ENCODE data around the gene MKI67.

MKI67 gene

DNA sequence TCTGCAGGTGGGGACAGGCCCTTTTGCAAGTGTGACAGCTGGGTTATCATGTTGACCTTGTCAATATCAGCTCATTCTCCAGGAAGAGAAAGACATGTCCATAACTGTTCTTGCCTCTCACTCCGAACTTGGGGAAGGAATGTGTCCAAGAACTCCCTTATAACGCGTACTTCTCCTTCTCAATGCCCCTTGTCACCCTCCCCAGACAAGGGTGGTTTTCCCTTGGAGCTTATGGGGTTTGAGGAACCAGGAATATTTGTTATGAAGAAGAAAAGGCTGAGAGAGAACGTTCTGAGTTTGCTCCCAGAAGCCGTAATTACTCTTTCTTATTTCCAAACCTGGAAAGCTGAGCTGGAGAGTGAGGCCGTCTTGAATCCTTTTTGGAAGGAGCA lies 77.4 kb downstream of the MKI67 start:
- H3K27ac ChIP-seq (ENCODE audit: poor library complexity, severe bottlenecking) = peak overlapping the region; percentile 86

DNA sequence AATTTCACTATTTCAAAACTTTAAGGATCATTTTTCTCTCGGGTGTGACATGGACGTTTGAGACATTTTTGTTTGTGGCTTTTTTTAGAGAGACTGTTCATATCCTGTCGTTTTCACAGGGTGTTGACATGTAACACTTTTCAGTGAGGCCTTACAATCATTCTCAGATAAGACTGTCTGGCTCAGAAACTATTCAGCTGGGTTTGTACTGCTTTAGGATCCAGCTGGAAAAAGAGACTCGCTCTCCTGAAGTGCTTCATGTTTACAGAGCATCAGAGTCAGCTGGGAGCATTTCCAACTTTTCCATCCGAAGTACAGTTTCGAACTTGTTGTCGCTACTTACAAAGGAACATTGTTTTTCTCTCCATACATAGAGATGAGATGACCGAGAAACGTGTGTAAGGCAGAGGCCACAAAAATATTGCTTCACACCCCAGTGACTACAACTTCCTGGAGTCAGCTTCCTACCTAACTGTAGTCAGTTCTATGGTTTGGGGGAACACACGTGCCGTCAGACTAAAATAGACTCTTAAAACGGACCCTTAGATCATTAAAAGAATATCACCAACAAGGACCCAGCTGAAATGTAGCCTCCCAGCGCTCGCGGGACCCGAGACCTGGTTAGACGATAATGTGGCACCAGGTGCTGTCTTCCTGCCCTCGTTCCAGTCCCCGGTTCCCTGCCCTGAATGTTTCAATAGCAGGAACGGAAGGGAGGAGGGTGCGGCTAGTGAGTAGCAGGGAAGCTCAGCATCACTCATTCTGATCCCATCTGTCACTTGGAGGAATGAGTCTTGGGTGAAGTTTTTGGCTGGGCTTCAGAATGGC lies 78.0 kb downstream of the MKI67 start:
- Histone ChIP-seq H3K27ac (ENCODE audit: poor library complexity, severe bottlenecking) (peak overlapping the region; percentile 86), H3K27me3 (ENCODE audit: insufficient read depth, poor library complexity, severe bottlenecking) (no peaks in the 10 kb centered on the region), H3K4me3 (ENCODE audit: severe bottlenecking) (peak overlapping the region; percentile 29), H3K36me3 (ENCODE audit: low read depth) (peaks cover 30% of the 10 kb centered on the region), H3K4me1 (ENCODE audit: insufficient read depth, poor library complexity, severe bottlenecking) (peaks cover 21% of the 10 kb centered on the region), H3K9me3 (ENCODE audit: severe bottlenecking) (no peaks in the 10 kb centered on the region)
- TF ChIP-seq, protein P1, sequence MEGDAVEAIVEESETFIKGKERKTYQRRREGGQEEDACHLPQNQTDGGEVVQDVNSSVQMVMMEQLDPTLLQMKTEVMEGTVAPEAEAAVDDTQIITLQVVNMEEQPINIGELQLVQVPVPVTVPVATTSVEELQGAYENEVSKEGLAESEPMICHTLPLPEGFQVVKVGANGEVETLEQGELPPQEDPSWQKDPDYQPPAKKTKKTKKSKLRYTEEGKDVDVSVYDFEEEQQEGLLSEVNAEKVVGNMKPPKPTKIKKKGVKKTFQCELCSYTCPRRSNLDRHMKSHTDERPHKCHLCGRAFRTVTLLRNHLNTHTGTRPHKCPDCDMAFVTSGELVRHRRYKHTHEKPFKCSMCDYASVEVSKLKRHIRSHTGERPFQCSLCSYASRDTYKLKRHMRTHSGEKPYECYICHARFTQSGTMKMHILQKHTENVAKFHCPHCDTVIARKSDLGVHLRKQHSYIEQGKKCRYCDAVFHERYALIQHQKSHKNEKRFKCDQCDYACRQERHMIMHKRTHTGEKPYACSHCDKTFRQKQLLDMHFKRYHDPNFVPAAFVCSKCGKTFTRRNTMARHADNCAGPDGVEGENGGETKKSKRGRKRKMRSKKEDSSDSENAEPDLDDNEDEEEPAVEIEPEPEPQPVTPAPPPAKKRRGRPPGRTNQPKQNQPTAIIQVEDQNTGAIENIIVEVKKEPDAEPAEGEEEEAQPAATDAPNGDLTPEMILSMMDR (IDR thresholded peaks at IDR 0.05; ENCODE audit: poor library complexity, severe bottlenecking) = no peak
- no peak for DNase-seq (ENCODE audit: low spot score)
- peak; percentile 52 for ATAC-seq (ENCODE audit: low read depth)

More for the DNA sequence above, 77.4 kb downstream of the MKI67 start:
- peaks cover 21% of the 10 kb centered on the region for H3K4me1 ChIP-seq (ENCODE audit: insufficient read depth, poor library complexity, severe bottlenecking)
- DNase-seq (ENCODE audit: low spot score) (no peak), ATAC-seq (ENCODE audit: low read depth) (no peak)
- H3K27me3 ChIP-seq (ENCODE audit: insufficient read depth, poor library complexity, severe bottlenecking) = no peaks in the 10 kb centered on the region
- TF ChIP-seq, protein P1 (IDR thresholded peaks at IDR 0.05; ENCODE audit: poor library complexity, severe bottlenecking) = no peak
- H3K36me3 ChIP-seq (ENCODE audit: low read depth) = peaks cover 32% of the 10 kb centered on the region
- no peaks in the 10 kb centered on the region for H3K9me3 ChIP-seq (ENCODE audit: severe bottlenecking)
- H3K4me3 ChIP-seq (ENCODE audit: severe bottlenecking) = peak overlapping the region; percentile 29

DNA sequence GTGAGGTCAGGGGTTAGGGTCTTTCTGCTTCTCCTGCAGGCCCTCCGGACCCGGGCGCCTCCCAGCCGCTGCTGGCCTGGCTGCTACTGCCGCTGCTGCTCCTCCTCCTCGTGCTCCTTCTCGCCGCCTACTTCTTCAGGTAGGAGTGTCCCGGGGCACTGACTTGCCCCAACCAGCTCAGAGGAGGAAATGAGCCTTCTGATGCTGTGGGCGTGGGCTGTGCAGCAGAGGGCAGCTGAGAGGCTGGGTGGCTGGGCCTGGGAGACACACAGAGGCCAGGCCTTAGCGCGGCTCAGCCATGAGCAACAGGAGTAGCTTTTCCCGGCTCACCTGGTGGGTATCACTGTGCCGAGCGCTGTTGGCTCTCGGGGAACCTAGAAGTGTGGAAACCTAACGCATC lies 78.9 kb downstream of the MKI67 start:
- Histone ChIP-seq H3K27me3 (ENCODE audit: insufficient read depth, poor library complexity, severe bottlenecking) (no peaks in the 10 kb centered on the region), H3K4me3 (ENCODE audit: severe bottlenecking) (peak overlapping the region; percentile 29), H3K9me3 (ENCODE audit: severe bottlenecking) (no peaks in the 10 kb centered on the region), H3K36me3 (ENCODE audit: low read depth) (peaks cover 23% of the 10 kb centered on the region), H3K4me1 (ENCODE audit: insufficient read depth, poor library complexity, severe bottlenecking) (peaks cover 21% of the 10 kb centered on the region), H3K27ac (ENCODE audit: poor library complexity, severe bottlenecking) (peak overlapping the region; percentile 86)
- DNase-seq (ENCODE audit: low spot score) = peak; percentile 92
- ATAC-seq (ENCODE audit: low read depth) = peak; percentile 97
- TF ChIP-seq, protein P1 (IDR thresholded peaks at IDR 0.05; ENCODE audit: poor library complexity, severe bottlenecking) = no peak

DNA sequence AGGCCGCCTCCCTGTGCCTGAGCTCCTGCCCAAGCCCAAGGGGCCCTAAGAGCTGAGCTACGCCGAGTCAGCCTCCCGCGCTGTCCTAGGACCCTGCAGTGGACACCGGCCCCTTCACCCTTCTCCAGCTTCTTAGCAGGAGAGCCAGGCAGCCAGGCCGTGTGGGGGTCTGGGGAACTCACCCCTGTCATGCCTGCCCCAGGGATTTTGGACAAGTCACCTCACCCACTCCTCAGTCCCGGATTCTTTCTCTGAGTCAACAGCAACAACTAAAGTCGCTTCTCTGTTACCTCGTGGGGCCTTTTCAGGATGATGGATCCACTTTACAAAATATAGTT lies 79.3 kb downstream of the MKI67 start:
- ATAC-seq (ENCODE audit: low read depth) = no peak
- Histone ChIP-seq H3K4me1 (ENCODE audit: insufficient read depth, poor library complexity, severe bottlenecking) (peaks cover 21% of the 10 kb centered on the region), H3K27ac (ENCODE audit: poor library complexity, severe bottlenecking) (peak overlapping the region; percentile 86), H3K27me3 (ENCODE audit: insufficient read depth, poor library complexity, severe bottlenecking) (no peaks in the 10 kb centered on the region), H3K36me3 (ENCODE audit: low read depth) (peaks cover 20% of the 10 kb centered on the region), H3K4me3 (ENCODE audit: severe bottlenecking) (no peak overlapping the region), H3K9me3 (ENCODE audit: severe bottlenecking) (no peaks in the 10 kb centered on the region)
- peak; percentile 51 for DNase-seq (ENCODE audit: low spot score)
- TF ChIP-seq, protein P1 (IDR thresholded peaks at IDR 0.05; ENCODE audit: poor library complexity, severe bottlenecking) = no peak
